GM12801 (cell line): ENCODE data around the gene RIPOR3.

Experiments used
- CTCF ChIP-seq: IDR thresholded peaks from one replicate; pipeline ENCODE4 v1.5.1; 2011; ENCODE audit warnings: control low read depth; ENCODE audit not compliant: insufficient read length; ENCODE audit errors: extremely low read depth

RIPOR3 gene

GRCh38 chr20:50572938-50573777 lies 118.2 kb downstream of the RIPOR3 start:
- no peak for TF ChIP-seq CTCF

- no peak for TF ChIP-seq CTCF
These were observed 119.9 kb downstream of the RIPOR3 start for GRCh38 chr20:50571466-50571865.

- TF ChIP-seq CTCF, result no peak
These were observed 121.2 kb downstream of the RIPOR3 start for GRCh38 chr20:50569864-50570836.

- TF ChIP-seq CTCF, result no peak
These were observed 122.8 kb downstream of the RIPOR3 start for GRCh38 chr20:50568549-50568942.

GRCh38 chr20:50567860-50568548 lies 123.3 kb downstream of the RIPOR3 start:
- TF ChIP-seq CTCF, result no peak

- TF ChIP-seq CTCF, result no peak
These were observed 125.5 kb downstream of the RIPOR3 start for GRCh38 chr20:50565871-50566270.

- TF ChIP-seq CTCF, result no peak
These were observed 126.0 kb downstream of the RIPOR3 start for GRCh38 chr20:50565383-50565782.
